ENCODE results near the gene CLEC1B.

Gene CLEC1B

DNA sequence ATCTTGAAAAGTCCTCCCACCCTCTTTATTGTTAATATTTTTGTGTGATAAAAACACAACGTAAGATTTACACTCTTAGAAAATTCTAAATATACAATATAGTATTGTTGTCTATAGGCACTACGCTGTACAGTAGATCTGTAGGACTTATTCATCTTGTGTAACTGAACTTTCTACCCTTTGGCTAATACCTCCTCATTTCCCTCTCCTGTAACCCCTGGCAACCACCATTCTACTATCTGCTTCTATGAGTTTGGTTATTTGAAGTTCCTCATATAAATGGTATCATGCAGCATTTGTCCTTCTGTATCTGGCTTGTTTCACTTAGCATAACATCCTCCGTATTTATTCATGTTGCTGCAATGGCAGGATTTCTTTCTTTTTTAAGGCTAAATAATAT lies 26.3 kb upstream of the CLEC1B start:
- Histone ChIP-seq H2AFZ (ENCODE audit: low read length) (no peak overlapping the region), H3K9me2 (replicated peaks; ENCODE audit: insufficient read depth, low read length) (no peaks in the 10 kb centered on the region), H4K20me1 (ENCODE audit: insufficient read depth, low read length) (no peaks in the 10 kb centered on the region), H3K4me3 (ENCODE audit: low read length) (no peak overlapping the region), H3K4me2 (ENCODE audit: low read depth, low read length) (no peak overlapping the region), H3K79me2 (ENCODE audit: low read length) (no peaks in the 10 kb centered on the region), H3K9me3 (replicated peaks; ENCODE audit: insufficient read depth, low read length) (no peaks in the 10 kb centered on the region), H3K9ac (ENCODE audit: low read length) (no peak overlapping the region), H3K27me3 (replicated peaks; ENCODE audit: insufficient read depth, low read length) (no peaks in the 10 kb centered on the region), H3K27ac (ENCODE audit: low read length) (no peak overlapping the region), H3K4me1 (ENCODE audit: low read length) (no peaks in the 10 kb centered on the region), H3F3A (ENCODE audit: insufficient read depth, low read length) (no peaks in the 10 kb centered on the region), H3K36me3 (replicated peaks; ENCODE audit: insufficient read depth, low read length) (no peaks in the 10 kb centered on the region)
- TF ChIP-seq CTCF (IDR thresholded peaks at IDR 0.05; ENCODE audit: low read length) (no peak), EZH2 (optimal IDR thresholded peaks at IDR 0.05; ENCODE audit: low read depth, low read length) (no peak), EZH2phosphoT487 (IDR thresholded peaks at IDR 0.05; ENCODE audit: low read length) (no peak)
- DNase-seq: no peak

- Histone ChIP-seq H3K27me3 (replicated peaks; ENCODE audit: insufficient read depth, low read length) (no peaks in the 10 kb centered on the region), H3K9me3 (replicated peaks; ENCODE audit: insufficient read depth, low read length) (no peaks in the 10 kb centered on the region), H3K79me2 (ENCODE audit: low read length) (no peaks in the 10 kb centered on the region), H4K20me1 (ENCODE audit: insufficient read depth, low read length) (no peaks in the 10 kb centered on the region), H3K9me2 (replicated peaks; ENCODE audit: insufficient read depth, low read length) (no peaks in the 10 kb centered on the region), H3K4me2 (ENCODE audit: low read depth, low read length) (no peak overlapping the region), H3F3A (ENCODE audit: insufficient read depth, low read length) (no peaks in the 10 kb centered on the region), H3K4me3 (ENCODE audit: low read length) (no peak overlapping the region), H3K27ac (ENCODE audit: low read length) (no peak overlapping the region), H2AFZ (ENCODE audit: low read length) (no peak overlapping the region), H3K9ac (ENCODE audit: low read length) (no peak overlapping the region), H3K4me1 (ENCODE audit: low read length) (no peaks in the 10 kb centered on the region), H3K36me3 (replicated peaks; ENCODE audit: insufficient read depth, low read length) (no peaks in the 10 kb centered on the region)
- no peak for TF ChIP-seq EZH2phosphoT487 (IDR thresholded peaks at IDR 0.05; ENCODE audit: low read length)
- no peak for TF ChIP-seq CTCF (IDR thresholded peaks at IDR 0.05; ENCODE audit: low read length)
- TF ChIP-seq EZH2 (optimal IDR thresholded peaks at IDR 0.05; ENCODE audit: low read depth, low read length): no peak
- DNase-seq: no peak
These were observed 22.4 kb upstream of the CLEC1B start for GRCh38 chr12:10021342-10021741.

GRCh38 chr12:10018386-10018785 lies 19.5 kb upstream of the CLEC1B start:
- Histone ChIP-seq H2AFZ (ENCODE audit: low read length) (no peak overlapping the region), H3K4me1 (ENCODE audit: low read length) (no peaks in the 10 kb centered on the region), H3K9me3 (replicated peaks; ENCODE audit: insufficient read depth, low read length) (no peaks in the 10 kb centered on the region), H3K36me3 (replicated peaks; ENCODE audit: insufficient read depth, low read length) (no peaks in the 10 kb centered on the region), H3K4me3 (ENCODE audit: low read length) (no peak overlapping the region), H3F3A (ENCODE audit: insufficient read depth, low read length) (no peaks in the 10 kb centered on the region), H4K20me1 (ENCODE audit: insufficient read depth, low read length) (no peaks in the 10 kb centered on the region), H3K79me2 (ENCODE audit: low read length) (no peaks in the 10 kb centered on the region), H3K27me3 (replicated peaks; ENCODE audit: insufficient read depth, low read length) (no peaks in the 10 kb centered on the region), H3K27ac (ENCODE audit: low read length) (no peak overlapping the region), H3K9me2 (replicated peaks; ENCODE audit: insufficient read depth, low read length) (no peaks in the 10 kb centered on the region), H3K4me2 (ENCODE audit: low read depth, low read length) (no peak overlapping the region), H3K9ac (ENCODE audit: low read length) (no peak overlapping the region)
- TF ChIP-seq CTCF (IDR thresholded peaks at IDR 0.05; ENCODE audit: low read length) (no peak), EZH2phosphoT487 (IDR thresholded peaks at IDR 0.05; ENCODE audit: low read length) (no peak), EZH2 (optimal IDR thresholded peaks at IDR 0.05; ENCODE audit: low read depth, low read length) (no peak)
- DNase-seq: no peak
